H9 (cell line): ENCODE measurements around the gene UQCR10. TPM values are rescaled to one million over a fixed set of nuclear protein-coding genes. Genes with fewer than 3 reads are reported as not detected.

Experiments used
- DNase-seq: peaks from one replicate; pipeline ENCODE4 v3.0.0-alpha.2; 2017
- H2AFZ ChIP-seq: one replicate; pipeline ENCODE4 v1.6.1; 2013; ENCODE audit warnings: mild to moderate bottlenecking, low read length, control low read depth, moderate library complexity
- H2AK5ac ChIP-seq: 2 replicates; pipeline ENCODE4 v1.6.1; 2013; ENCODE audit warnings: low read length, control low read depth, mixed read lengths; ENCODE audit not compliant: insufficient read length
- H2BK120ac ChIP-seq: one replicate; pipeline ENCODE4 v1.6.1; 2013; ENCODE audit warnings: low read depth, mild to moderate bottlenecking, low read length, control low read depth, inconsistent platforms; ENCODE audit not compliant: poor library complexity, severe bottlenecking
- H2BK12ac ChIP-seq: 2 replicates; pipeline ENCODE4 v1.6.1; 2013; ENCODE audit warnings: low read length, control low read depth, mixed read lengths, low read depth; ENCODE audit not compliant: insufficient read length
- H2BK15ac ChIP-seq: 2 replicates; pipeline ENCODE4 v1.6.1; 2013; ENCODE audit warnings: low read depth, low read length, control low read depth
- H2BK20ac ChIP-seq: one replicate; pipeline ENCODE4 v1.6.1; 2013; ENCODE audit warnings: low read depth, mild to moderate bottlenecking, low read length, control low read depth, inconsistent platforms; ENCODE audit not compliant: poor library complexity, severe bottlenecking
- H2BK5ac ChIP-seq: 2 replicates; pipeline ENCODE4 v1.6.1; 2013; ENCODE audit warnings: low read length, control low read depth, mixed read lengths; ENCODE audit not compliant: insufficient read length
- H3K14ac ChIP-seq: 2 replicates; pipeline ENCODE4 v1.6.1; 2013; ENCODE audit warnings: low read length, control low read depth; ENCODE audit not compliant: insufficient read depth
- H3K18ac ChIP-seq: 2 replicates; pipeline ENCODE4 v1.6.1; 2013; ENCODE audit warnings: low read depth, mild to moderate bottlenecking, mixed read lengths, low read length, control low read depth; ENCODE audit not compliant: insufficient read length
- H3K23ac ChIP-seq: 2 replicates; pipeline ENCODE4 v1.6.1; 2013; ENCODE audit warnings: low read length, control low read depth, mixed read lengths, low read depth; ENCODE audit not compliant: insufficient read length
- H3K23me2 ChIP-seq: 2 replicates; pipeline ENCODE4 v1.6.1; 2013; ENCODE audit warnings: low read depth, mild to moderate bottlenecking, mixed read lengths, low read length, control low read depth; ENCODE audit not compliant: insufficient read length, poor library complexity, severe bottlenecking
- H3K27ac ChIP-seq: 2 replicates; pipeline ENCODE4 v1.5.1; 2013; ENCODE audit warnings: low read length, control low read depth, mixed read lengths, low read depth; ENCODE audit not compliant: insufficient read length
- H3K27me3 ChIP-seq: 2 replicates; pipeline ENCODE4 v1.6.1; 2013; ENCODE audit warnings: low read length, control low read depth, inconsistent platforms; ENCODE audit not compliant: insufficient read depth
- H3K4ac ChIP-seq: 2 replicates; pipeline ENCODE4 v1.6.1; 2013; ENCODE audit warnings: low read depth, mild to moderate bottlenecking, control low read depth, inconsistent platforms, low read length, moderate library complexity
- H3K4me1 ChIP-seq: 2 replicates; pipeline ENCODE4 v1.6.1; 2013; ENCODE audit warnings: low read length, control low read depth, inconsistent platforms; ENCODE audit not compliant: insufficient read depth
- H3K4me2 ChIP-seq: 2 replicates; pipeline ENCODE4 v1.6.1; 2013; ENCODE audit warnings: low read length, control low read depth, mixed read lengths; ENCODE audit not compliant: insufficient read length, insufficient read depth
- H3K56ac ChIP-seq: 2 replicates; pipeline ENCODE4 v1.6.1; 2013; ENCODE audit warnings: low read depth, mild to moderate bottlenecking, mixed read lengths, low read length, control low read depth; ENCODE audit not compliant: insufficient read length
- H3K79me1 ChIP-seq: 2 replicates; pipeline ENCODE4 v1.6.1; 2013; ENCODE audit warnings: low read depth, mild to moderate bottlenecking, moderate library complexity, low read length, control low read depth, inconsistent platforms; ENCODE audit not compliant: insufficient read depth, poor library complexity, severe bottlenecking
- H3K79me2 ChIP-seq: 2 replicates; pipeline ENCODE4 v1.6.1; 2013; ENCODE audit warnings: low read length, control low read depth, inconsistent platforms; ENCODE audit not compliant: insufficient read depth
- H3K9ac ChIP-seq: 2 replicates; pipeline ENCODE4 v1.6.1; 2013; ENCODE audit warnings: low read length, control low read depth, mixed read lengths; ENCODE audit not compliant: insufficient read length; ENCODE audit errors: extremely low read depth
- H3K9me3 ChIP-seq: one replicate; pipeline ENCODE4 v1.6.1; 2013; ENCODE audit warnings: low read depth, low read length, inconsistent platforms; ENCODE audit not compliant: control insufficient read depth
- H3T11ph ChIP-seq: one replicate; pipeline ENCODE4 v1.6.1; 2013; ENCODE audit warnings: mild to moderate bottlenecking, low read length, control low read depth, inconsistent platforms
- H4K20me1 ChIP-seq: one replicate; pipeline ENCODE4 v1.6.1; 2013; ENCODE audit not compliant: control insufficient read depth, insufficient read length, insufficient read depth
- H4K5ac ChIP-seq: 2 replicates; pipeline ENCODE4 v1.6.1; 2013; ENCODE audit warnings: low read depth, mild to moderate bottlenecking, mixed read lengths, low read length, control low read depth; ENCODE audit not compliant: insufficient read length
- H4K8ac ChIP-seq: replicated peaks from 2 replicates; pipeline ENCODE4 v1.6.1; 2013; ENCODE audit warnings: low read length, control low read depth, mixed read lengths, low read depth; ENCODE audit not compliant: insufficient read length
- H4K91ac ChIP-seq: 2 replicates; pipeline ENCODE4 v1.6.1; 2013; ENCODE audit warnings: low read depth, mild to moderate bottlenecking, moderate library complexity, mixed read lengths, low read length, control low read depth; ENCODE audit not compliant: insufficient read length
- H3K27ac Mint-ChIP-seq, 3 experiments: 2 replicates in 2 of 3; 3 replicates in 1 of 3; pipeline ENCODE4 v1.8.0; 2020 to 2021; ENCODE audit warnings: mixed read lengths in 3 of 3, mild to moderate bottlenecking in 1 of 3, moderate library complexity in 1 of 3
- H3K27me3 Mint-ChIP-seq: 2 replicates; pipeline ENCODE4 v1.8.0; 2021; ENCODE audit warnings: low read depth, mild to moderate bottlenecking, moderate library complexity, mixed read lengths
- H3K36me3 Mint-ChIP-seq, 3 experiments: 2 replicates in 2 of 3; 3 replicates in 1 of 3; pipeline ENCODE4 v1.8.0; 2020 to 2021; ENCODE audit warnings: low read depth in 3 of 3, mixed read lengths in 3 of 3; ENCODE audit not compliant: insufficient read depth in 1 of 3
- H3K4me1 Mint-ChIP-seq, 2 experiments: 2 replicates each; pipeline ENCODE4 v1.8.0; 2020; ENCODE audit warnings: mixed read lengths in 2 of 2
- H3K4me3 Mint-ChIP-seq, 2 experiments: 2 replicates in 1 of 2; 3 replicates in 1 of 2; pipeline ENCODE4 v1.8.0; 2020 to 2021; ENCODE audit warnings: mild to moderate bottlenecking in 2 of 2, mixed read lengths in 2 of 2, moderate library complexity in 1 of 2
- H3K9me3 Mint-ChIP-seq, 2 experiments: 2 replicates in 1 of 2; 3 replicates in 1 of 2; pipeline ENCODE4 v1.8.0; 2020; ENCODE audit warnings: mild to moderate bottlenecking in 2 of 2, mixed read lengths in 2 of 2, moderate library complexity in 1 of 2
- CTCF ChIP-seq: fragments of 200-600 bp; sonication (generic); conservative IDR thresholded peaks from 3 replicates; pipeline ENCODE4 v1.8.0; 2021; ENCODE audit warnings: antibody characterized with exemption, mild to moderate bottlenecking
- WGBS: extraction: QIAGEN DNeasy Blood & Tissue Kit; methylation state at CpG from one replicate; pipeline ENCODE4 v1.1.7; 2013; ENCODE audit warnings: missing lambda C conversion rate, low lambda C conversion rate, mixed read lengths; ENCODE audit not compliant: insufficient read length; ENCODE audit errors: extremely low coverage; 5-methylcytosine and 5-hydroxymethylcytosine counted together
- total RNA-seq: library from RNA; stranded (reverse); gene quantifications from 2 replicates; pipeline ENCODE4 v1.2.1, GENCODE V29; 2021

UQCR10 gene
- total RNA-seq, 1 experiment from 2014 or later, result 124 TPM

- Mint-ChIP-seq H3K4me3 (no peak overlapping the region), H3K36me3 (peaks cover 11 to 78% (median 67%) of the 10 kb centered on the region in 3 experiments; a peak in 6 of 7 replicates), H3K9me3 (no peaks in the 10 kb centered on the region), H3K27me3 (peaks cover 2% of the 10 kb centered on the region; the same call in 1 of the 2 replicates), H3K27ac (no peak overlapping the region), H3K4me1 (peaks cover 0 to 11% of the 10 kb centered on the region in 2 experiments; a peak in 2 of 4 replicates)
- Histone ChIP-seq H3K27ac (no peak overlapping the region), H3K9ac (no peak overlapping the region), H2BK15ac (no peak overlapping the region), H2AFZ (no peak overlapping the region), H3K79me1 (no peaks in the 10 kb centered on the region), H3T11ph (no peak overlapping the region), H3K14ac (no peak overlapping the region), H4K5ac (no peak overlapping the region), H2BK5ac (no peak overlapping the region), H2BK20ac (no peak overlapping the region), H3K27me3 (no peaks in the 10 kb centered on the region), H2BK12ac (no peak overlapping the region), H3K4me1 (no peaks in the 10 kb centered on the region), H3K79me2 (no peaks in the 10 kb centered on the region), H3K18ac (no peak overlapping the region), H3K9me3 (no peaks in the 10 kb centered on the region), H3K4ac (no peak overlapping the region), H4K8ac (no peak overlapping the region), H3K23ac (no peak overlapping the region), H3K23me2 (no peaks in the 10 kb centered on the region), H3K56ac (no peak overlapping the region), H3K4me2 (no peak overlapping the region), H2BK120ac (no peak overlapping the region), H4K91ac (no peak overlapping the region), H2AK5ac (no peak overlapping the region), H4K20me1 (no peaks in the 10 kb centered on the region)
- no CpG with 5 or more reads among the region's 6 CpGs for WGBS
- DNase-seq, result no peak
- TF ChIP-seq CTCF, result no peak
Observed at GRCh38 chr22:29816539-29816938, 49.4 kb downstream of the UQCR10 start.
